GM19452 (cell line): Measurements from ENCODE around the gene C5orf46.
"Not testable (repeated sequence)": the region's sequence is repeated elsewhere in the genome, so short reads cannot be mapped to it uniquely, and the experiment has no call there.

Experiments used
- ATAC-seq: cut with Tn5 transposase; IDR thresholded peaks from one replicate; pipeline ENCODE4 v1.9.1; 2021; ENCODE audit not compliant: unreplicated experiment

Gene C5orf46

GRCh38 chr5:147906326-147907095 lies at the start of gene C5orf46:
Gene C5orf46 (minus strand): TSS chr5:147906538. CDS start chr5:147906501, 37 bp downstream.
- no peak for ATAC-seq

GRCh38 chr5:147954971-147955370 lies 48.6 kb upstream of the C5orf46 start:
- ATAC-seq = no peak

GRCh38 chr5:147949711-147950573 lies 43.6 kb upstream of the C5orf46 start:
- peak; percentile 70 for ATAC-seq

- ATAC-seq = not testable (repeated sequence)
Observed at GRCh38 chr5:147946658-147947274, 40.4 kb upstream of the C5orf46 start.

GRCh38 chr5:147939431-147940114 lies 33.2 kb upstream of the C5orf46 start:
- ATAC-seq = no peak

GRCh38 chr5:147935032-147935431 lies 28.7 kb upstream of the C5orf46 start:
- no peak for ATAC-seq

GRCh38 chr5:147930769-147931168 lies 24.4 kb upstream of the C5orf46 start:
- ATAC-seq = peak; percentile 69

GRCh38 chr5:147927901-147928300 lies 21.6 kb upstream of the C5orf46 start:
- ATAC-seq = no peak

- ATAC-seq = no peak
Observed at GRCh38 chr5:147925020-147925419, 18.7 kb upstream of the C5orf46 start.

- no peak for ATAC-seq
Observed at GRCh38 chr5:147921136-147921535, 14.8 kb upstream of the C5orf46 start.

- ATAC-seq = no peak
Observed at GRCh38 chr5:147920420-147921030, 14.2 kb upstream of the C5orf46 start.

GRCh38 chr5:147918899-147919298 lies 12.6 kb upstream of the C5orf46 start:
- ATAC-seq = no peak

- no peak for ATAC-seq
Observed at GRCh38 chr5:147918101-147918685, 11.9 kb upstream of the C5orf46 start.

- ATAC-seq = no peak
Observed at GRCh38 chr5:147913786-147914185, 7.4 kb upstream of the C5orf46 start.

GRCh38 chr5:147912011-147912410 lies 5.7 kb upstream of the C5orf46 start:
- no peak for ATAC-seq

GRCh38 chr5:147911427-147911826 lies 5.1 kb upstream of the C5orf46 start:
- ATAC-seq = no peak

- ATAC-seq = no peak
Observed at GRCh38 chr5:147904110-147904509, 2.2 kb downstream of the C5orf46 start.

GRCh38 chr5:147902609-147903115 lies 3.7 kb downstream of the C5orf46 start:
- no peak for ATAC-seq

GRCh38 chr5:147901599-147902039 lies 4.7 kb downstream of the C5orf46 start:
- ATAC-seq = no peak

GRCh38 chr5:147898875-147899401 lies 7.4 kb downstream of the C5orf46 start:
- ATAC-seq = no peak
